Loucy (cell line): ENCODE measurements around the gene EFCAB12.

Source experiments
- H2AFZ ChIP-seq: fragments of 200-600 bp; sonication (generic); 2 replicates; pipeline ENCODE4 v1.6.0; 2016; ENCODE audit warnings: antibody characterized with exemption, mild to moderate bottlenecking, low read length, moderate library complexity
- H3F3A ChIP-seq: fragments of 200-600 bp; 2 replicates; pipeline ENCODE4 v1.6.0; 2016; ENCODE audit warnings: antibody characterized with exemption, low read depth, mild to moderate bottlenecking
- H3K27me3 ChIP-seq: fragments of 200-600 bp; sonication (generic); 2 replicates; pipeline ENCODE4 v1.6.1; 2014; ENCODE audit warnings: low read length, mild to moderate bottlenecking; ENCODE audit not compliant: insufficient read depth, poor library complexity, severe bottlenecking
- H3K36me3 ChIP-seq: fragments of 200-600 bp; sonication (generic); 2 replicates; pipeline ENCODE4 v1.6.1; 2016; ENCODE audit warnings: low read length; ENCODE audit not compliant: insufficient read depth
- H3K4me1 ChIP-seq: fragments of 200-600 bp; sonication (generic); 2 replicates; pipeline ENCODE4 v1.5.1; 2014; ENCODE audit warnings: low read length, mild to moderate bottlenecking; ENCODE audit not compliant: insufficient read depth, poor library complexity, severe bottlenecking
- H3K4me2 ChIP-seq: fragments of 200-600 bp; sonication (generic); 2 replicates; pipeline ENCODE4 v1.6.0; 2014; ENCODE audit warnings: antibody characterized with exemption, low read length, low read depth, mild to moderate bottlenecking; ENCODE audit not compliant: poor library complexity, severe bottlenecking
- H3K4me3 ChIP-seq: fragments of 200-600 bp; sonication (generic); 2 replicates; pipeline ENCODE4 v1.5.1; 2014; ENCODE audit warnings: low read length, mild to moderate bottlenecking, mixed read lengths; ENCODE audit not compliant: poor library complexity, severe bottlenecking
- H3K79me2 ChIP-seq: fragments of 200-600 bp; sonication (generic); 2 replicates; pipeline ENCODE4 v1.6.1; 2014; ENCODE audit warnings: low read length; ENCODE audit not compliant: insufficient read depth
- H3K9ac ChIP-seq: fragments of 200-600 bp; sonication (generic); 2 replicates; pipeline ENCODE4 v1.6.0; 2014; ENCODE audit warnings: mild to moderate bottlenecking, low read depth, low read length, moderate library complexity; ENCODE audit not compliant: poor library complexity, severe bottlenecking
- H3K9me2 ChIP-seq: fragments of 200-600 bp; sonication (generic); replicated peaks from 2 replicates; pipeline ENCODE4 v1.6.1; 2016; ENCODE audit warnings: low read depth, low read length, mixed read lengths
- H3K9me3 ChIP-seq: fragments of 200-600 bp; sonication (generic); 2 replicates; pipeline ENCODE4 v1.6.1; 2014; ENCODE audit warnings: mild to moderate bottlenecking, antibody characterized with exemption, low read length, low read depth; ENCODE audit not compliant: insufficient read depth
- H4K20me1 ChIP-seq: fragments of 200-600 bp; sonication (generic); 2 replicates; pipeline ENCODE4 v1.6.0; 2014; ENCODE audit warnings: antibody characterized with exemption, low read length, mild to moderate bottlenecking; ENCODE audit not compliant: insufficient read depth, poor library complexity, severe bottlenecking
- EZH2phosphoT487 ChIP-seq: fragments of 200-600 bp; IDR thresholded peaks from 2 replicates; pipeline ENCODE4 v1.6.1; 2018; ENCODE audit warnings: antibody characterized with exemption, mild to moderate bottlenecking, moderate library complexity, borderline replicate concordance
- TF ChIP-seq, protein P1 (sequence below): fragments of 200-600 bp; sonication (generic); conservative IDR thresholded peaks from 2 replicates; pipeline ENCODE4 v1.5.1; 2014; ENCODE audit warnings: mild to moderate bottlenecking, antibody characterized with exemption, low read length

The EFCAB12 gene

DNA sequence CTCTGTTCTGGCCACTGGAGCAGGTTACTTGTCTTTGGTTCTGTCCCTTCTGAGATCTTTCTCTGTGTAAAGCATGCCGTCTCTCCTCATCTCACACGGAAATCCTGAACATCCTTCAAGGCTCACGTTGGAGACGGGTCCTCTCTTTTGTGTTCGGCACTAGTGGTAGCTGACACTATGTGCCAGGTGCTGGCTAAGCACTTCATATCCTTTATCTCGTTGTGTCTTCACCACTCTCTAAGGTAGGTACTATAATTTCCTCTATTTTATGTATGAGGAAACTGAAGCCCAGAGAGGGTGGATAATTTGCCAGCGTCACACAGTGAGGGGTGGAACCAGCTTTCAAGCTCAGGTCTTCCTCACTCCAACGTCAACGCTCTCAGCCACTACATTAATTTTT lies 12.8 kb upstream of the EFCAB12 start:
- TF ChIP-seq, protein P1, sequence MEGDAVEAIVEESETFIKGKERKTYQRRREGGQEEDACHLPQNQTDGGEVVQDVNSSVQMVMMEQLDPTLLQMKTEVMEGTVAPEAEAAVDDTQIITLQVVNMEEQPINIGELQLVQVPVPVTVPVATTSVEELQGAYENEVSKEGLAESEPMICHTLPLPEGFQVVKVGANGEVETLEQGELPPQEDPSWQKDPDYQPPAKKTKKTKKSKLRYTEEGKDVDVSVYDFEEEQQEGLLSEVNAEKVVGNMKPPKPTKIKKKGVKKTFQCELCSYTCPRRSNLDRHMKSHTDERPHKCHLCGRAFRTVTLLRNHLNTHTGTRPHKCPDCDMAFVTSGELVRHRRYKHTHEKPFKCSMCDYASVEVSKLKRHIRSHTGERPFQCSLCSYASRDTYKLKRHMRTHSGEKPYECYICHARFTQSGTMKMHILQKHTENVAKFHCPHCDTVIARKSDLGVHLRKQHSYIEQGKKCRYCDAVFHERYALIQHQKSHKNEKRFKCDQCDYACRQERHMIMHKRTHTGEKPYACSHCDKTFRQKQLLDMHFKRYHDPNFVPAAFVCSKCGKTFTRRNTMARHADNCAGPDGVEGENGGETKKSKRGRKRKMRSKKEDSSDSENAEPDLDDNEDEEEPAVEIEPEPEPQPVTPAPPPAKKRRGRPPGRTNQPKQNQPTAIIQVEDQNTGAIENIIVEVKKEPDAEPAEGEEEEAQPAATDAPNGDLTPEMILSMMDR, result no peak
- TF ChIP-seq EZH2phosphoT487, result no peak
- no peaks in the 10 kb centered on the region for H3F3A ChIP-seq
- H4K20me1 ChIP-seq, result peaks cover 3% of the 10 kb centered on the region
- no peaks in the 10 kb centered on the region for H3K36me3 ChIP-seq
- no peaks in the 10 kb centered on the region for H3K9me2 ChIP-seq
- H2AFZ ChIP-seq, result no peak overlapping the region
- peaks cover 60% of the 10 kb centered on the region for H3K79me2 ChIP-seq
- peak overlapping the region; percentile 82 for H3K9ac ChIP-seq
- peak overlapping the region; percentile 84 for H3K4me2 ChIP-seq
- H3K27me3 ChIP-seq, result no peaks in the 10 kb centered on the region
- H3K9me3 ChIP-seq, result no peaks in the 10 kb centered on the region
- peaks cover 63% of the 10 kb centered on the region for H3K4me1 ChIP-seq
- H3K4me3 ChIP-seq, result peak overlapping the region; percentile 76

DNA sequence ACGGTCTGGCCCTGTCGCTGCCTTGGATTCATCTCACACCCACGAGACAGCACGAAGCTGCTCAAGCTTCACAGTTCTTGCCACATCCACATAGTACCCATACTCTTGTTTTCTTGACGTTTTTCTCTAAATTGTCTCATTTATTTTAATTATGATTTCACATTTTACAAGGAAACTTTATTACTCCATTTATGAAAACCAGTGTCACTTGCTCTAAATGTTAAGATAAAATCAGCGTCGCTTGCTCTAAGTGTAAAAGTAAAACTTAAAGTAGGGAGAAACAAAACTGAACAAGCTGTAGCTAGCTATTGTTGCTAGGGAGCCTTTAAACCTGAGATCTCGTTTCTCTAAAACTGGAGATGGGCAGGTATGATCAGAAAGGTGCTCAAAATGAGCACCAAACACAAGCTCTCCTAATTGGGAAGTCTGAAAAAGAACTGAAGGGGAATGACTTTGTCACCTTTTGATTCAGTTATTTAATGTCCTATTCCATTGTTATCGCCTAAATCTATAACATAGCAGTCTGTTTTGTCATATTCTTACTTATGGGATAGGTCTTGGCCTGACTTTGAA lies 12.3 kb upstream of the EFCAB12 start:
- Histone ChIP-seq H3K9ac (peak overlapping the region; percentile 82), H3K4me1 (peaks cover 68% of the 10 kb centered on the region), H3K79me2 (peaks cover 65% of the 10 kb centered on the region), H3K4me3 (peak overlapping the region; percentile 76), H4K20me1 (peaks cover 4% of the 10 kb centered on the region), H3K4me2 (peak overlapping the region; percentile 84), H3K36me3 (no peaks in the 10 kb centered on the region), H2AFZ (peak overlapping the region; percentile 58), H3F3A (no peaks in the 10 kb centered on the region), H3K9me2 (no peaks in the 10 kb centered on the region), H3K27me3 (no peaks in the 10 kb centered on the region), H3K9me3 (no peaks in the 10 kb centered on the region)
- TF ChIP-seq, protein P1, result no peak
- no peak for TF ChIP-seq EZH2phosphoT487

DNA sequence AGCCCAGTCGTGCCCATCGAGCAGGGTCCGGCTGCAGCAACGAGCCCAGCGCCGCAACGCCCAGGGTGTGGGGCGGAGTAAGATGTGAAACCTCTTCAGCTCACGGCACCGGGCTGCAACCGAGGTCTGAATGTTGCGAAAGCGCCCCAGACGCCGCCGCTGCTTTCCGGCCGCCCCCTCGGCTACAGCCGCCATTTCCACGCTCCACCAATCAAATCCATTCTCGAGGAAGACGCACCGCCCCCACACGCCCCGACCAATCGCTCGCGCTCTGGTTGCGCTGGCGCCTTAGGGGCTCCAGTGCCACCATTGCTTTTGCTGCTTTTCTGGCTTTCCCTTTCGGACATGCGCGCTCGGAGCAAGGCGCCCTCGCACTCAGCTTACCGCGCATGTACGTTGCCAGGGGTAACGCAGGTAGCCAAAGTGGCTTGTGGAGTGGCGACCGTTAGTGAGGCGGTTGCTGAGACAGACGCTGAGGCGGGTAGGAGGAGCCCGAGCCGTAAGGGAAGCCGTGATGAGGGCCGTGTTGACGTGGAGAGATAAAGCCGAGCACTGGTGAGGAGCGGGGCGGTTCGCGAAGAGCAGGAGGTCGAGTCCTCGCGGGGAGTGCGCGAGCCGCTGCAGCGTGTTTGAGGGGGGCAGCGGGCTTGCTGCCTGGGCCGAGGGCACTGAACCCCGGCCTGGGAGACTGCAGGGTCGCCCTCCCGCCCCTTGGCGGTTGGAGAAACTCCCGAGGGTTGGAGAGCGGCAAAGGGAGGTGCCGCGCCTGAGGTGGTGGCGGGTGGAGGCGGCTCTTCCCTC lies 11.6 kb upstream of the EFCAB12 start, which contains the start of the genes IFT122 and MBD4:
Gene IFT122, plus strand, starts transcription at position 408 of the 801 bp plus-strand sequence. Its CDS starts 107 bp downstream, at position 515.
Gene MBD4, minus strand, starts transcription at position 132 of the 801 bp plus-strand sequence. Its CDS starts 115 bp downstream, at position 17.
- H3K79me2 ChIP-seq, result peaks cover 72% of the 10 kb centered on the region

More for the DNA sequence above, 11.6 kb upstream of the EFCAB12 start, which contains the start of the genes IFT122 and MBD4:
- peak within 1 kb of the TSS; percentile 84 for H3K4me2 ChIP-seq
- H3K9me2 ChIP-seq, result no peaks in the 10 kb centered on the region
- TF ChIP-seq, protein P1, result no peak
- no peak for TF ChIP-seq EZH2phosphoT487
- peak within 1 kb of the TSS; percentile 85 for H2AFZ ChIP-seq
- no peaks in the 10 kb centered on the region for H3F3A ChIP-seq
- peaks cover 75% of the 10 kb centered on the region for H3K4me1 ChIP-seq
- H3K9ac ChIP-seq, result peak within 1 kb of the TSS; percentile 84
- H3K9me3 ChIP-seq, result no peaks in the 10 kb centered on the region
- H3K4me3 ChIP-seq, result peak within 1 kb of the TSS; percentile 76
- H3K27me3 ChIP-seq, result no peaks in the 10 kb centered on the region
- peaks cover 11% of the 10 kb centered on the region for H4K20me1 ChIP-seq
- no peaks in the 10 kb centered on the region for H3K36me3 ChIP-seq
